Activated CD4-positive, CD25-positive, alpha-beta regulatory T cell (primary cell): ENCODE measurements around the gene CDH23.

Experiments used
- DNase-seq, 4 experiments: peaks; one replicate each; lab custom pipeline; 2025; lab: John Stamatoyannopoulos, UW

Gene CDH23

GRCh38 chr10:71856619-71857018 lies 459.9 kb downstream of the CDH23 start:
- DNase-seq, result no peak

GRCh38 chr10:71857934-71858890 lies 461.5 kb downstream of the CDH23 start:
- no peak for DNase-seq

GRCh38 chr10:71860243-71861029 lies 463.7 kb downstream of the CDH23 start:
- DNase-seq, result peak in 1 of 4 experiments; percentile 10

- DNase-seq, result no peak
These were observed 466.5 kb downstream of the CDH23 start for GRCh38 chr10:71863203-71863602.

GRCh38 chr10:71864911-71865361 lies 468.2 kb downstream of the CDH23 start:
- no peak for DNase-seq
